Measurements from ENCODE around the gene MKLN1.
"Not testable (repeated sequence)": the region's sequence is repeated elsewhere in the genome, so short reads cannot be mapped to it uniquely, and the experiment has no call there.

Gene MKLN1

DNA sequence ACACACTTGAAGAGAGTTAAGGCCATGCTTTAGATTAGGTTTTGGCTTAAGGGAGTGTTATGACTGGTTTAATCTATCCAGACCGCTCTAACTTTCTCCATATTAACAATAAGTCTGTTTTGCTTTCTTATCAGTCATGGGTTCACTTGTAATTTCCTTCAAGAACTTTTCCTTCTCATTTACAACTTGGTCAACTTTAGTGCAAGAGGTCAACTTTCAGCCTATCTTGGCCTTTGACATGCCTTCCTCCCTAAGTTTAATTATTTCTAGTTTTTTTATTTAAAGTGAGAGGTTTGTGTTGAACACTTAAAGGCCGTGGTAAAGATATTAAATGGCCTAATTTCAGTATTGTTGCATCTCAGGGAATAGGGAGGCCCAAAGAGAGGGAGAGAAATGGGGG is 75.6 kb downstream of the MKLN1 start:
- no peak for DNase-seq

DNA sequence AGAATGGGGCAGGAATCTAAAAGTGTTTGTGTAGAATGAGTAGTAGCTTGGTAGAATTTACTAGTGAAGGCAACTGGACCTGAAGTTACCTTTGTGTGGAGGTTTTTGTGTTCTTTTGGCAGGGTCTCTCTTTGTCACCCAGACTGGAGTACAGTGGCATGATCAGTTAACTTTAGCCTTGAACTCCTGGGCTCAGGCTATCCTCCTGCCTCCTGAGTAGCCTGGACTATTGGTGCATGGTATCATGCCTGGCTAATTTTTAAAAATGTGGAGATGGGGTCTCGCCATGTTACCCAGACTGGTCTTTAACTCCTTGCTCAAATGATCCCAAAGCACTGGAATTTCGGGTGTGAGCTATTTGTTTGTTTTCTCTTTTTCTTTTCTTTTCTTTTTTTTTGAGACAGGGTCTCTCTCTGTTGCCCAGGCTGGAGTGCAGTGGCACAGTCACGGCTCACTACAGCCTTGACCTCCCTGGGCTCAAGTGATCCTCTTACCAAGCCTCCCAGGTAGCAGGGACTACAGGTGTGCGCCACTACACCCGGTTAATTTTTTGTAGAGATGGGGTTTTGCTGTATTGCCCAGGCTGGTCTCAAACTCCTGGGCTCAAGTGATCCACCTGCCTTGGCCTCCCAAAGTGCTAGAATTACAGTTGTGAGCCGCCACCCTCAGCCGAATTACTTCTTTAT is 76.7 kb downstream of the MKLN1 start:
- no peak for DNase-seq

DNA sequence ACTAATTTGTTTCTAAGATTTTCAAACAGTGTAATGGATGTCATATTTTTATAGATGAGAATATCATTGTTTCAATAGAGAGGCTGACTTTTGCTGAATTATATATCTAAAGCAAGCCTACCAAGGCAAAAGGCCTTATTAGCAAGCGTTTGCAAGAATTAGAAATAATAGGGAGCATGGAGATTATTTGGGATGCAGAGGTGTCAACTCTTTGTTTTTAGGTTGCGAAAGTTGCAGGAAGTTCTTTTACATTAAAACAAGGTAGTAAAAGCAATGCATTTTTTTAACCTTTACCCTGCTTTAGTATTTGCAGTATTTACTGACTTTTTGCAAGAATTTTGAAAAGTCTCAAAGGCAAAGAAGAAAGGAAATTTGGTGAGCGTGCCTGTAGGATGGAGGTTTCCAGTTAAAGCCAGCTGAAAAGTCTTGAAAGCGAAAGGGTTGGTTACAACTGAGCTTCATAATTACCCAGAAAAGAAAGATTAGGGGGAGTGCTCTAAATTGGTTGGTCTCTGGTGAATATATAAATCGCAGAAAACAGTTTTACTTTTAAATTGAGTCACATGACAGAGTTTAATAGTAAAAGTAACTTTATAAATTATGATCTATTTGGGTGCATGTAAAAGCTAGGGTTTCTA is 81.6 kb downstream of the MKLN1 start:
- no peak for DNase-seq

DNA sequence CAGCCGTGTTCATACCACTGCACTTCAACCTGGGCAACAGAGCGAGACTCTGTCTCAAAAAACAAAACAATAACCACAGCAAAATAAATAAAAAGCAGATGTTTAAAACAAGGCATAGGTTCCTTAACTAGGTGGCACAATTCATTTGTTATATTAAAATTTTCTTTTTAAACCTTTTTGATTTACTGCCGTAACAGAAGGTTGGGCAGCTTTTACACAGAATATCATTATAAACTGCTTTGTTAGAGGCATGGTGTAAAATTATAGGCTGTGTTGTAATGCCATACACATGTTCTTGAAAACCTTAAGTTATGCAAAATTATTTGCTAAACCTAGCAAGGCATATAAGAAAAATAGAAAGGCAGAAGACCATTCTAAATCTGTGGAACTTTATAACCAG is 84.4 kb downstream of the MKLN1 start:
- no peak for DNase-seq

DNA sequence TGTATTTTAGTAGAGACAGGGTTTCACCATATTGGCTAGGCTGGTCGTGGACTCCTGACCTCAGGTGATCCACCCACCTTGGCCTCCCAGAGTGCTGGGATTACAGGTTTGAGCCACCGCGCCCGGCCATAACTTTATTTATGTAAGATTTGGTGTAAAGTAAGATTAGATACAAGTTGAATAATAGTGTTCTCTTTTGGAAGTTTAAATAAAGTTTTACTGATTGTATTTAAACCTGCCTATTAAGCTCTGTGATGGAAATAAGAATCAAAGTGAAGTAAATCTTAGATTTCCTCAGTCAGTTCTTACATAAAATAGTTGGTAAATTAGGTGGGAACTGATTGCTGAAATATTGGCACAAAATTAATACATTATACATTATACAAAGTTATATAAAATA is 86.0 kb downstream of the MKLN1 start:
- DNase-seq, result no peak

DNA sequence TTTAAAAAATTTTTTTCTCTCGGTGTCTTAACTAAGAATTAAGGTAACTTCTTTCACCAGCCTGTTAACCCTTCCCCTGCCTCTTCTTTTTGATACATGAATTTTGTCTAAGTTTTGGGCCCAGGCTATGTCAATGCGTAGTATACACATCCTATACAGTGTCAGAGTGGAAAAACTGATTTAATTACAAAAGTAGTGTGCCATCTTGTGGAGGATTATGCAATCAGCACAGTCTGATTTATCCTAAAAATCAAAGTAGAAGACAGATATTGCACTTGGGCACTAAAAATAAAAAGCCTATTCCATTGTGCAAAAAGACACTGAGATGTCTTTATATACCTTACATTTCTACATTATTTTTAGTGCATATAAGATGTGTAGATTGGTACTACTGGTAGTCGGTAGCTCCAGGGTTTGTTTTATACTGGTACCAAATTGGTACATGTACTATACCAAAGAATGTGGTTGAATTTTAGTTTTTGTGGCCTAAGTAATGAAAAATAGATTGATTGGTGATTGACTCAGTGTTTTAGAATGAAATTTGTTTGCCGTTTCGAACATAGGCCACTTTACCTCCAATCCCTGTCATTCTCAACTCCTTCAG is 96.6 kb downstream of the MKLN1 start:
- peak; percentile 21 to 71 (median 52) for DNase-seq

DNA sequence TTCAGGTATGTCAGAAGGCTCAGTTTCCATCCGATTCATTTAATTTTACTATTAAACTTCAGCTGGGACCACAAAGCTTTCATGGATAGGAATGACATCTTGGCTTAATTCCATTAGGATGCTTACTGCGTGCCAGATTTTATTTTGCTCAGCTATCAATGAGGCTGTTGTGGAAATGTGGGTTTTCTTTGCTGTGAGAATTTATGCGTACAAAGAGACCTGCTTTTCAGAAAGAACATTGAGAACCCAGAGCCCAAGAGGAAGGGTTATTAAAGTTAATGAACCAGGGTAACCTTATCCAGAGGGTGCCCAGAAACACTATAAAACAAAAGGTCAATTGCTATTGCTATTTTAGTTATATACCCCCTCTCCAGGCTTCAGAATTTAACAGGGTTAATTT is 98.3 kb downstream of the MKLN1 start:
- DNase-seq, result no peak

DNA sequence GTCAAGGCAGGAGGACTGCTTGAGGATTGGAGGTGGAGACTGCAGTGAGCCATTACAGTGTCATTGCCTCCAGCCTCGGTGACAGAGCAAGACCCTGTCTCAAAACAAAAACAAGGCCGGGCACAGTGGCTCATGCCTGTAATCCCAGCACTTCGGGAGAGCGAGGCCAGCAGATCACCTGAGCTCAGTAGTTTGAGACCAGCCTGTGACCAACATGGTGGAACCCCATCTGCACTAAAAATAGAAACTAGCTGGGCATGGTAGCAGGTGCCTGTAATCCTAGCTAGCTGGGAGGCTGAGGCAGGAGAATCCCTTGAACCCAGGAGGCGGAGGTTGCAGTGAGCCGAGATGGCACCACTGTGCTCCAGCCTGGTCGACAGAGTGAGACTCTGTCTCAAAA is 103.2 kb downstream of the MKLN1 start:
- DNase-seq, result not testable (repeated sequence)

DNA sequence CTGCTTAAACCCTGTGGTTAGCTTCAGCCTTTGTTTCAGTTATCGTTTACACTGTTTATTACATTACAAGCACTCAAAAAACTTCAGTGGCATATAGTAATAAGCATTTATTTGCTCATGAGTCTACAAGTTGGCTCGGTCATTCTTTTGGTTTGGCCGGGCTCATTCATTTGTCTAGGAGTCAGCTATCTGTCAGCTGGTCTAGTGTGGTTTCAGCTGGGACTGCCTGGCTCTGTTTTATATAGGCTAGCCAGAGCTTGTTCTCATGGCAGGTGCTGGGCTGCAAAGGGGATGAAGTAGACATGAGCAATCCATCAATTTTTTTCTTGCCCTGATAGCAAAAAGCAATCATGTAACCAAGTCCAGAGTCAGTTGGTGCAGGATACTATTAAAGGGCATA is 103.6 kb downstream of the MKLN1 start:
- DNase-seq, result no peak

DNA sequence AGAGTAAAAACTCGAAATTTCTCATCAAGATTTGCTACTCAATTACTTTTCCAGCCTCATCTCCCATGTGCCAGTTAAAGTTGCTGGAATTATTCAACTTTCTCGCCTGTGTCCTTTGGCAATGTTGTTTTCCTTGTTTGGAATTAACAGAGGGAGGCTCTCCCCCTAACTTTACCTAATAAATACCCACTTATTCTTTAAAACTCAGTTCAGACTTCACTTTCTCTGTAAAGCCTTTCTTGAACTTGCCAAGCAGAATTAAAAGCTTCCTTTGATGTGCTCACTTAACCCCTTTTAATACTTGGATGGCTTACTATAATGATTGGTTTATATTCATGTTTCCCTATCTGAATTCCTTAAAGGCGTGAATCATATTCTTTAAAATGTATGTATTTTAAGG is 104.1 kb downstream of the MKLN1 start:
- DNase-seq, result no peak

DNA sequence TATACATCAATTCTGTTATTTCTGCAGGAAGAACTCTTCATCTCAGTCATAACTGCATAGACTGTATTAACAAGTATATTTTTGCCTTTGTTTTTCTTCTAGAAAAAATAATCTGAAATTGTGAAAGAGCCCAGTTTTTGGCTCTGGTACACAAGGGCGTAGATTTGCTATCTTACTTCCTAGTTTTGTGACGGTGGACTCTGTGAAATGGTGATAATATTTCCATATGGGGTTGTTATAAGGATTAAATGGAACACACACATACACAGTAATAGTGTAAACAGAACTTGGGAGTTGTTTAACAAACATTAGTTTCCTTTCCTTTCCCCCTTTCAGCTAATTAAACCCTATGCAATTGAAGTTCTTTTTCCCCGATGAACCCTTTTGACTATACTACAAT is 108.7 kb downstream of the MKLN1 start:
- DNase-seq, result no peak

DNA sequence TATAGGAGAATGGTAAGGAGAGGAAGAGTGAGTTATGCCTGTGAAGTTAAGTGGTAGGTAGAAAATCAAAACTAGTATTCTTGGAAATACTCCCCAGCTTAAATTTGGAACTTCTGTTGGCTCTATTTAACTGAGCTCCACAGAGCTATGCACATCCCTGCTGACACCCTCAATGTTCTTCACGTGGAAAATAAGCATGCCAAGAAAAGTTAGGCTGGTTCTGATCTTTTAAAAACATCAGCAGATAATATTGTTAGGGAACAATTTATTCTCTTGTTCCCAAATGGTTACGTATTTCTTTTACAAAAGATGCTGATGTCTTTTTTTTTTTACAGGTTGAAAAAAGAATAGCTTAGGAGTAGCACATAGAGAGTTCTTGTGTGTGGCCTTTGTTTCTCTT is 111.3 kb downstream of the MKLN1 start:
- no peak for DNase-seq

DNA sequence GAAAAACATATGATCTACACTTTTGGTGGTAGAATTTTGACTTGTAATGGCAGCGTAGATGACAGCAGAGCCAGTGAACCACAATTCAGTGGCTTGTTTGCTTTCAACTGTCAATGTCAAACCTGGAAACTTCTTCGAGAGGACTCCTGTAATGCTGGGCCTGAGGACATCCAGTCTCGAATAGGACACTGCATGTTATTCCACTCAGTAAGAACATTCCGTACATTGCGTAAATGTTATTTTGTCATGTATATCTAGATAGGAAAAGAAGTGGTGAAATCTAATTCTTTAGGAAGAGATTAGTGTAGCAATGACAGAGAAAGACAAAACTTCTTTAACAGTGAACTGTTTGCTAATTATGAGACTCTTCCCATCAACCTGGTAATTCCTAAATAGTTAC is 115.8 kb downstream of the MKLN1 start:
- no peak for DNase-seq

DNA sequence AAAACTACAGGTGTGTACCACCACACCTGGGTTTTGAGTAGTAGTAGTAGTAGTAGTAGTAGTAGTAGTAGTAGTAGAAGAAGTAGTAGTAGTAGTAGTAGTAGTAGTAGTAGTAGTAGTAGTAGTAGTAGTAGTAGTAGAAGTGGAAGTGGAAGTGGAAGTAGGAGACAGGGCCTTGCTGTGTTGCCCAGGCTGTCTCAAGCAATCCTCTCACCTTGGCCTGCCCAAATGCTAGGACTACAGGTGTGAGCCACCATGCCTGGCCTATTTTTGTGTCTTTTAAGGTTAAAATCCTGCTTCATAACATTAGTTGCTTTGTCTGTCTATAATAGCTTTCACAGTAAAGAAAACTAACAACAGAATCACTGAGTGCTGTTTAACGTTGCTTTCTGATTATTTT is 117.0 kb downstream of the MKLN1 start:
- no peak for DNase-seq

DNA sequence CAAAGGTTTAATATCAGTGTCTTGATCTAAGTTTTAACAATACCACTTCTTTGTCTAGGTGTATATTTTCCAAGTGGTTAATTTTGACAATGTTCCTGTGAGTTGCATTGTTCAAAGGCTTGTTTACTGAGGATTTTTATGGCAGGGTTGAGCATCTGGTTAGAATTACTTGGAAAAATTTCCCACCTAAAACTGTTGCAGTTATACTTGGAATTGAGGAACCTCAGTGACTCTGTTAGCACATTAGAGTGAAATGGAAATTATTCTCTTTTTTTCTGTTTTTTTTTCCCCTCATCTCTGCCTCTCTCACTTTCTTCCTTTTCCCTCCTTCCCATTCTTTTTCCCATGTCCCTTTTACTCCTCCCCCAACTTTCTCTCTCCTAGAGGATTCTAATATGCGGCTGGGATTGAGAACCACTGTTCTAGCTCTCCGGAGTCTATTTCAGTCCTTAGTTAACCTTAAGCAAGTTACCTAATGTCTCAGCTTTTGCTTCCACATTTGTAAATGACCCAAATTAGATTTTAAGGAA is 121.8 kb downstream of the MKLN1 start:
- DNase-seq, result no peak

DNA sequence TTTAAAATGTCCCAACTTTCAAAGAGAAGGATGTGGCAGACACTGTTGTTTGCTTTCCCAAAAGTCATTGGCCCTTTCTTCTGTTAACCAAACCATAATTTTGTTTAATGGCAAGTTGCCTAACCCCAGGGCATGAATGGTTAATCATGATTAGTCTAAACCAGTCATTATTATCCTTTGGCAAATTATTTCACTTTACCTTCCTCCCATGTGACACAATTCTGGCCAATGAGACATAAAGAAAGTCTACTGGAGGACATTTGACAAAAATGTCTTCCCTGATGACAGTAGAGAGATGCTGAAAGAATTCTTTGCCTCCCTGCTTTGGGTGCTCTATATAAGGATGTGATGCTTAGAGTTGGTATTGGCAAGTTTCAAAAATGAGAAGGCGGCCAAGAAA is 126.8 kb downstream of the MKLN1 start:
- no peak for DNase-seq

DNA sequence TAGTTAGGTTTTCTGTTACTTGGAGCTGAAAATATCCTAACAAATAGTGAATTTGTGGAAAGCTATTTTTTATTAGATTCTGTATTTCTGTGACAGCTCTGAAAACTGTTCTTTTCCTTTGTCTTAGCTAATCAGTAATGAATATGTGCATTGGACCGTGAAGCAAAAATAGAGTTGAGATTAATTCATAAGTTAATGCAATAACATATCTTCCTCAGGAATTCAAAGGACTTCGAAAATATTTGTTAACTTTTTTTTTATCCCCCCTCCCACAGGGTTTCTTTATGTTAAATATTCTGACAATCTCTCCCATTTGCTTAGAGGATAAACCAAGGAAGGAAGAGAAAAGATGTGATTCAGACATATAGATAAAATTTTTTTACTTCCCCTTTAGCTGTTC is 127.3 kb downstream of the MKLN1 start:
- peak in 2 of 4 experiments; percentile 1 to 5 for DNase-seq

DNA sequence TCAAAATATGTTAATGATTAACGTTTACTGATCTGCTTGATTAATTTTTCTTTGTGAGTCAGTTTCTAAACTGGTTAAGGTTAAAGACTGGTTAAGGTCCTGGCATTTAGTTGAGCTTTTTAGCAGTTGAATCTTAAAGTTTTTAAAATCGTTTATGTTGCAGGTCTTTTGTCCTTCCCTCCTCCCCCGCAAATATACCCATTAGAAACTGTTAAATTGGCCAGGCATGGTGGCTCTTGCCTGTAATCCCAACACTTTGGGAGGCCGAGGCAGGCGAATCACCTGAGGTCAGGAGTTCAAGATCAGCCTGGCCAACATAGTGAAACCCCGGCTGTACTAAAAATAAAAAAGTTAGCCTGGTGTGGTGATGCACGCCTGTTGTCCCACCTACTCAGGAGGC is 127.9 kb downstream of the MKLN1 start:
- DNase-seq, result no peak

DNA sequence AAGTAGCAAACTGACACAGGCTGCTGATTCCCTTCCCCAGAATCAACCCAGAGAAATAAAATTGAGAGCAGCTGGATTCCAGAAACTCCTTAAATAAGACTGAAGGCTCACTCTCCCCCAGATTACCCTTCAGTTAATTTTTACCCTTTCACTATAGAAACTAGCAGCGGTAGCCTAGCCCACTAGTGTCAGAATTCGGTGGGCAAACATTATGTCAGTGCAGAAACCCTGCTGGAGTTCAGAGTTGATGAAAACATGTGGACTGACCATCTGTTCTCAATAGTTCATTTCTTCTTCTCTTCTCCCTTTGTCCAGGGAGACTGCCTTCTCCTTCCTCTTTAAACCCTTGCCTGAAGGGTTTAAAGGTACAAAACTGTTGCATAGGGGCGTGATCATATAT is 128.7 kb downstream of the MKLN1 start:
- DNase-seq, result no peak

DNA sequence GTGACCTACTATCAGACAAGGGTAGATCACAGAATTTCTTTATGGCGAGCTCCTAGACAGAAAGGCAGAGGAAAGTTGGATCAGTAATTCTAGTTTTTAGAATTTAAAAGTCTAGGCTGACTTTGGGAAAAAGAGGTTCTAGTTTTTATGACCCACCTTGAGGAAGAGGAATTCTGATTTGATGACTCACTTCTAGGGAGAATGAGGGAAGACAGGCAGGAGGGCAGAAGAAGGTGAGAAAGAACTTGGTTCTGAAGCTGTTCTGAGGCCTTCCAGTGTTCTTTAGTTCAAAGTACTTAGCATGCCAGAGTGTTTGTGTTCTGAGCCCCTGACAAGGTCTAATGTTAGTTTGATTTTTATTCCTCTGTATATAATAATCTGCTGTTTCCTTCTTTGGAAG is 131.6 kb downstream of the MKLN1 start:
- no peak for DNase-seq

DNA sequence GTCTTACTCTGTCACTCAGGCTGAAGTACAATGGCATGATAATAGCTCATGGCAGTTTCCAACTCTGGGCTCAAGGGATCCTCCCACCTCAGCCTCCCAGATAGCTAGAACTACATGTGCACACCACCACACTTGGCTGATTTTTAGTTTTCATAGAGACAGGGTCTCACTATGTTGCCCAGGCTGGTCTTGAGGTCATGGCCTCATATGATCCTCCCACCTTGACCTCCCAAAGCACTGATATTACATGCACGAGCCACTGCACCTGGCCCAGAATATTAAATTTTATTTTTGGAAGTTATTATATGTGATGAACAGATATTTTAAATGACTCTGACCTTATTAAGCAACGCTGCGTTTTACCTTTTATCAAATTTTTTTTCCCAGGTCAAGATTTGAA is 134.4 kb downstream of the MKLN1 start:
- DNase-seq, result no peak

DNA sequence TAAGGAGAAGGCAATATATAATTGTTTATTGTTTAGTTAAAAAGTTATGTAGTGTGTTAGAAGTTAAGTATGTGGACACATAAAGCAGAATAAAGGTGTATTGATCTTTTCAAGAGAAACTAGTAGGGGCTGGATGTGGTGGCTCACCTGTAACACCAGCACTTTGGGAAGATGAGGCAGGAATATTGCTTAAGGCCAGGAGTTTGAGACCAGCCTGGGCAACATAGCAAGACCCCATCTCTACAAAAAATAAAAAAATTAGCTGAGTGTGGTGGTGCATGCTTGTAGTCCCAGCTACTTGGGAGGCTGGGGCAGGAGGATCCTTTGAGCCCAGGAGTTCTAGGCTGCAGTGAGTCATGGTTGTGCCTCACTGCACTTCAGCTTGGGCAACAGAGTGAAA is 135.0 kb downstream of the MKLN1 start:
- not testable (repeated sequence) for DNase-seq

DNA sequence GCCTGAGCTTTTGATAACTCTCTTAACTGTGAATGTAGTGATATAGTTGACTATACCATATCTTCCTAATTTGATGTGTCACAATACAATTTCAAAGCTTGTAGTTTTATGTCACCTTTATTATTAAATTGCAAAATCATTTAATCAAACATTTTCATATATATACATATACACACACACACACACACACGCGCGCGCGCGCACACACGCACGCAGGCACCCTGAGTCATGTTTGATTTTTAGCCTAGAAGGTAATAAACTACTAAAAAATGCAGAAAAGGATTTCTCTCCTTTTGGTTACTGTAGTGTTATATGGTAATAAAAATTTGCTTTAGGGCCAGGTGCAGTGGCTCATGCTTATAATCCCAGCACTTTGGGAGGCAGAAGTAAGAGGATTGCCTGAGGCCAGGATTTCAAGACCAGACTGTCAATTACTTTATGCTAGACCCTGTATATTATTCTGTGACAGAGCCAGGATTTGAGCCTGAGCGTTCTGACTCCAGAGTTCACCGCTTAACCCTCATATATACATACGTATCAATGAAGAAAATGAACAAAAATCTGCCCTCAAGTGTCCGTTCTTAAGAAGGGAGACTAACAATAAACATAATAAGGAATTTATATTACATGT is 139.2 kb downstream of the MKLN1 start:
- DNase-seq, result no peak

DNA sequence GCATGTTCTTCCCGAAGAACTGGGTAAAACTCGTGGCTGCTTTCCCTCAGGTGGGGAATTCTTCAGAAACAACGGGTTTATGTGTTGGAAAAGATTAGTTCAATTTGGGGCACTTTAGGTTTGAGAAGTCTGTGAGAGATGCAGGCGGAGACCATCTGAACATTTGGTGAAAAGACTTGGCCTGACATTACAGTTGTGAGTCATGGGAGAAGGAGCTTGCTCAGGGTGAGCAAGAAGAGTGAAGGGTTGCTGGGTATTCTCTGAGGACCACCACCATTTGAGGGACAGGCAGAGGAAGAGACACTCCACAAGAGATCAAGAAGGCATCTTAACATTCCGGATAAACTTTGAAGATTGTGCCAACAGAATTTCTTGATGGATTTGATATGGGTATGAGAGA is 140.1 kb downstream of the MKLN1 start:
- DNase-seq, result no peak

Measured in suppressor macrophage (primary cell).